Stimulated activated CD8-positive, alpha-beta memory T cell treated with anti-CD3 and anti-CD28 coated beads, Interleukin-4, amount 100 ng/mL, for 4 hours (primary cell): ENCODE measurements around the gene LEKR1.
A peak's percentile ranks its signal among the peaks of the same experiment; 100 is the strongest.
"Not testable (repeated sequence)": the region's sequence is repeated elsewhere in the genome, so short reads cannot be mapped to it uniquely, and the experiment has no call there.

ENCODE experiments used
- DNase-seq, 2 donors: peaks; one replicate each; pipeline ENCODE4 v3.0.0-alpha.2; 2020; ENCODE audit warnings: low read depth in 2 of 2, low spot score in 1 of 2

Gene LEKR1

GRCh38 chr3:156826144-156826895, at the start of gene LEKR1:
TSS of gene LEKR1 (plus strand) at chr3:156826353. CDS start at chr3:156829330, 2,977 bp downstream.
- peak; percentile 34 to 46 for DNase-seq

GRCh38 chr3:156776871-156777270, 49.3 kb upstream of the LEKR1 start:
- DNase-seq: no peak

DNA sequence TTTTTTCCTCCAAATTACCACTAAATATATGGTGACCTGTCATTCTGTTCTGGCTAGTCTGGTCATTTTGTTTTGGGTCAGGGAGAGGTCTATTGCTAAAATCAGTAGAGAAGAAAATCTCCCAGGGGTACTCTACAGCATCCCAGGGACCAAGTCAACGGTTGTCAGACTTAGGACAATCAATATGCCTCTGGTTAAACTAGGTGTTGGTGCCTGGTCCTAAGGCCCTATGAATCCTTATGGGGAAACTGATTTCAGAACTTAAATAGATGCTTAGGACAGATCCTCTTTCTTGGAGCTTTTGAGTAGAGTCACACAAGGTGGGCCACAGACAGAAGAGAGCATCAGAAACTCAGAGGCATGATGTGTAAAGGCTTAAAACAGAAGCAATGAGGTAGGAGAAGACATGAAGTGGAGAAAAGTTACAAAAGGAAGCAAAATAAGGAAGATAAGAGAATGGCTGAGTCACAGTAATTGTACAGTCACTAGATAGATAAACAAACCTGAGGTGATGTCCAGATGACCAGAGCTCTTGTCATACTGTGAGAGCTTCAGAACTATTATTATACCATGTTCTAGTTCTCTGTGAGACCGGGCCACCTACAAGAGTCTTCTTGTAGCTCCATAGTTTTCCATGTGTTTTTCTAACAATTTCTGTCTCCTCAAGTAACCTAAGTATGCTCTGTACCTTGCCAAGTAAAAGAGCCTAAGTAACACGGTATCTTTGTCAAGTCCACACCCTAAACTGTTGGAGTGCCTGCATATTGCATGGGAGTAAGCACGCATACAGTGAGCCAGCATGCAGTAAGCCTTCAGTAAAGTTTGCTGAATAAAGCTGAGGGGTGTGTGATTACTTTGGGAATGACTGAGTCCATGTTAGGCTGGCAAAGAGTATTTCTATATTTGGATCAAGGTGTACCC, 44.6 kb upstream of the LEKR1 start:
- DNase-seq: no peak

GRCh38 chr3:156782319-156782718, 43.8 kb upstream of the LEKR1 start:
- DNase-seq: no peak

- no peak for DNase-seq
These were observed 43.2 kb upstream of the LEKR1 start for GRCh38 chr3:156782921-156783320.

GRCh38 chr3:156787001-156787400, 39.2 kb upstream of the LEKR1 start:
- no peak for DNase-seq

GRCh38 chr3:156787926-156788663, 38.1 kb upstream of the LEKR1 start:
- DNase-seq: no peak

DNA sequence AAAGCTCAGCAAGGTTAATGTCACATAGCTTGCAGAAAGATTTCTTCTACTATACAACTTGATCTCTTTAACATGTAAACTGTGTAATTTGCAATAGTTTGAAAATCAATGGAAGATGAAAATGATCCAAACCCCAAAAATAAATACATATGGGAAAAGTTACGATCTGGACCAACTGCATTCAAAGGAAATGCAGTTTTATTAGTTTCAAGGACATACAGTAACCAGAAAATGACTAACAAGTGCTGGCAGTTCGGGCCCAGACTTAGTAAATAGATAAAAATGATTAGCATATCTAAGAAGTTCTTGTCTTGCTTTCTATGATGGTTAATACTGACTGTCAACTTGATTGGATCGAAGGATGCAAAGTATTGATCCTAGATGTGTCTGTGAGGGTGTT, 37.3 kb upstream of the LEKR1 start:
- DNase-seq: no peak

DNA sequence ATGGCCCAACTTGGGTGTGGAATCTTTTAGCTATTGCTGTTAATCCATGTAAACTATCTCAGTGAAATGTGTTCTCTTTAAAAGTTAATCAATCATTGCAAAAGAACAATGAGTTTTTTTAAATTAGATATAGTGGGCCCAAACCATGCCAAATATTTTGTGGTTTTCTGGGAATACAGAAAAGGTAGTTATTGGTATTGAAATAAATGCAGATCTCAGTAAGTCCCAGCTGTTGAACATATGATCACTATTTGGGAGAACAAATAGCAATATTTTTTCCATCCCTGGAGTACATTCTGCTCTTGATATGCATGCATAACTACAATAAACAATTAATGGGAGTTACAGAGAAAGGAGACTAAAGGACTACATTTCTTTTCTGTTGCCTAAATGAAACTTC, 36.0 kb upstream of the LEKR1 start:
- no peak for DNase-seq

GRCh38 chr3:156792114-156792513, 34.0 kb upstream of the LEKR1 start:
- DNase-seq: no peak

DNA sequence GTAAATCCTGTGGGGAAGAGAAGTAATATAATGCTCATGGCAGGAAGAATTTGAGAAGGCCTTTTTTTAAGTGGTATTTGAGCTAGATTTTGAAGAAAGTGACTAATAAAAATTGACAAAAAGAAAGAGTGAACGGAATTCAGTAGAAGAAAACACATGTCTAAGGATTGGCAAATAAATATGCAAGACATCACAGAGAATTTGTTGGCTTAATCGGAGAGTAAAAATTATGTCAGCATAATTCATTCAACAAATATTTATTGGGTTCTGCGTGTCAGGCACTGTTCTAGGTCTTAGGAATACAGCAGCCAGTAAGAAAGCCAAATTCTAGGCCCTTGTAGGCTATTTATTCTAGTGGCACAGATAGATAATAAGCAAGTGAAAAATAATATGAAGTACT, 33.6 kb upstream of the LEKR1 start:
- DNase-seq: no peak

- DNase-seq: no peak
These were observed 33.2 kb upstream of the LEKR1 start for GRCh38 chr3:156792945-156793344.

- no peak for DNase-seq
These were observed 32.8 kb upstream of the LEKR1 start for GRCh38 chr3:156793400-156793799.

GRCh38 chr3:156793851-156794250, 32.3 kb upstream of the LEKR1 start:
- no peak for DNase-seq

DNA sequence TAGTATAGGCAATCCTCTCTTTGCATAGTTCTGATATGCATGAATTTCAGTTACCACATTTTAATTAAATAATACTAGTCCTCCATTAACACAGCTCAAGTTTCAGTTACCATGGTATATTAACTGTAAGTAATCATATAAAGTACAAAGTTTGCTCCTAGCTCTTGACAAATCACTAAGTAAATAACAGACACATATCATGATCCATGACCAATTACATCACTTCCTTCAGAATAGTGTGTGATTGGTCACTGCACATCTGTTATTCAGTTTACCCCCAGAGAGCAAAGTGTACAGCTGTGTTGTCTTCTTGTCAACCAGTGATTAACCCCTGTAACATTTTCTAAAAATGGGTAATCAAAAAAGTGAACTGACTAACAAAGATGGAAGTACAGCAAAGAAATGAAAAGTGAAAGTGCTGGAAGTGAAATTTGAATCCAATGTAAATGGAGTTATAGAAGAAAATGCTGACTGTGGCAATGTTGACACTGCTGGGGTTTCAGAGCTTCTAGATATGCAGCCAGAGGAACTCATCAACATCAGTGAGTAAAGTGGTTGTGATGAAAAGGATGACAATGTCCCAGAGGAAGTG, 30.2 kb upstream of the LEKR1 start:
- DNase-seq: no peak

DNA sequence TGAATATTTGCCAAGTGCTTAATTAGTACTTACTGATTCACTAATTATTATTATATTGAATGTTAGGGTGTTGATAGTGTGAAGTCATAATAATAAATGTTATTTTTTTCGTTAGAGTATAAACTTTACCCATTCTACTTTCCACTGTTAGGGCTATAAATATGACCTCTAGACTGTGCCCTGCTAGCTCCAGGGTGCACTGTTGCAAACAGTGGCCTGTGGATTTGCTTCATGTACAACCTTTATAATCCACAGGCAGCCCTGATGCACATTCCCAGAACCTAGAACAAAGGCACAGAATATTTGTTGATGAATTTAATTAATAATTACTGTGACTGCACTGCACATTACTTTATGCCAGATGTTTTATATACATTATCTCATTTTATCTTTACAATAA, 28.8 kb upstream of the LEKR1 start:
- DNase-seq: no peak

DNA sequence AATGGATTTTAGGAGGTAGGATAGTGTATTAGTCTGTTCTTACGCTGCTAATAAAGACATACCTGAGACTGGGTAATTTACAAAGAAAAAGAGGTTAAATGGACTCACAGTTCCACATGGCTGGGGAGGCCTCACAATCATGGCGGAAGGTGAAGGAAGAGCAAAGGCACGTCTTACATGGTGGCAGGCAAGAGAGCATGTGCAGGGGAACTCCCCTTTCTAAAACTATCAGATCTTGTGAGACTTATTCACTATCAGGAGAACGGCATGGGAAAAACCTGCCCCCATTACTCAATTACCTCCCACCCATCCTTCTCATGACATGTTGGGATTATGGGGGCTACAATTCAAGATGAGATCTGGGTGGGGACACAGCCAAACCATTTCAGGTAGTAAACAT, 25.9 kb upstream of the LEKR1 start:
- not testable (repeated sequence) for DNase-seq

GRCh38 chr3:156801746-156802145, 24.4 kb upstream of the LEKR1 start:
- no peak for DNase-seq

GRCh38 chr3:156802821-156803606, 23.1 kb upstream of the LEKR1 start:
- DNase-seq: no peak

DNA sequence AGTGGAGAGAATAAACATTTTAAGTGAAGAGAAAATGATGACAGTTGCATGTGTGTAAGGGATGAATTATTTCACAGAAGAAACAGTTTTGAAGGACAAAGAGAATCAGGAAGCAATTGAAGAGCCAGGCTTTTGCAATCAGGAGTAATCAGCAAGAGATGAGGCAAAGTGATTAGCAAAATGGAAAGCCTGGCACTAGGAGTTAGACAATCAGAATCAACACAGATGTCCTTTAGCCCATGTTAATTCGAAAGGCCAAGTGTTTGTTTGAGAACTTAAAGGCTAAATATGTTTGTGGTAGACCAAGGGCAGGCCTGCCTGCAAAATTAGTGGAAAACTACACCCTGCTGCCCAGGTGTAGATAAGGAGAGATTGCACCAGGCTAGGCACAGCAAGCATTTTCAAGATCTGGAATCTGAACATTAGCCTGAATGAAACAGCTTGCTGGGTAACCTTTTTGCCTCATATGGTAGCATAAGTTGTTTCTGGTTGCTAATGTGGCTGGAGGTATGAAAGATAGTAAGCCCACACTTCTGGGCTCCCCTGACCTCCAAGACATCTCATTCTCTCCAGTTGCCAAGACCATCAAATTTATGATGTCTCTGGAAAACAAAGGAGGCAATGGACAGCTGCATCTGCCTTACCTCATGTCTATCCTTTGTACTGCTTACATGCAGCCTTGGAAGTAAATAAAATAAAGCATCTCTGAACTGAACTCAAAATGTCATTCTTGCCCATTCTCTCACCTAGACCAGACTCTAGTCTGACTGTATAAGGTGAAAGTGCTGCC, 22.0 kb upstream of the LEKR1 start:
- DNase-seq: no peak
